GM19452 (cell line): ENCODE measurements around the gene MPND.

Experiments used
- ATAC-seq: cut with Tn5 transposase; IDR thresholded peaks from one replicate; pipeline ENCODE4 v1.9.1; 2021; ENCODE audit not compliant: unreplicated experiment

Gene MPND

GRCh38 chr19:4343370-4344307 lies at the start of gene MPND:
Gene MPND (plus strand): TSS chr19:4343562. CDS start chr19:4343594, 32 bp downstream.
- ATAC-seq = peak; percentile 57

GRCh38 chr19:4294389-4294788 lies 49.0 kb upstream of the MPND start:
- no peak for ATAC-seq

- no peak for ATAC-seq
Observed at GRCh38 chr19:4295972-4296771, 47.2 kb upstream of the MPND start.

GRCh38 chr19:4297901-4298809 lies 45.2 kb upstream of the MPND start:
- no peak for ATAC-seq

GRCh38 chr19:4298810-4299550 lies 44.4 kb upstream of the MPND start:
- ATAC-seq = no peak

- no peak for ATAC-seq
Observed at GRCh38 chr19:4300589-4300988, 42.8 kb upstream of the MPND start.

- ATAC-seq = no peak
Observed at GRCh38 chr19:4301590-4302242, 41.6 kb upstream of the MPND start.

GRCh38 chr19:4302243-4302640 lies 41.1 kb upstream of the MPND start, which contains the start of gene TMIGD2:
Gene TMIGD2 (minus strand): TSS chr19:4302389. CDS start chr19:4302385, 4 bp downstream.
- ATAC-seq = no peak

- no peak for ATAC-seq
Observed at GRCh38 chr19:4303819-4304537, 39.4 kb upstream of the MPND start.

- no peak for ATAC-seq
Observed at GRCh38 chr19:4304538-4305256, 38.7 kb upstream of the MPND start, which contains the start of gene FSD1. Gene FSD1 (plus strand): TSS chr19:4304598. CDS start chr19:4304747, 149 bp downstream.

- no peak for ATAC-seq
Observed at GRCh38 chr19:4305257-4305612, 38.1 kb upstream of the MPND start.

GRCh38 chr19:4305659-4306058 lies 37.7 kb upstream of the MPND start:
- no peak for ATAC-seq

- no peak for ATAC-seq
Observed at GRCh38 chr19:4310247-4311121, 32.9 kb upstream of the MPND start.

GRCh38 chr19:4313847-4314490 lies 29.4 kb upstream of the MPND start:
- ATAC-seq = no peak

- ATAC-seq = no peak
Observed at GRCh38 chr19:4316956-4317355, 26.4 kb upstream of the MPND start.

- ATAC-seq = no peak
Observed at GRCh38 chr19:4318460-4318859, 24.9 kb upstream of the MPND start.
